ENCODE results near the gene EXOC4.
"Not testable (repeated sequence)": the region's sequence is repeated elsewhere in the genome, so short reads cannot be mapped to it uniquely, and the experiment has no call there.

The EXOC4 gene

GRCh38 chr7:133278975-133279374, 26.1 kb downstream of the EXOC4 start:
- not testable (repeated sequence) for DNase-seq

DNA sequence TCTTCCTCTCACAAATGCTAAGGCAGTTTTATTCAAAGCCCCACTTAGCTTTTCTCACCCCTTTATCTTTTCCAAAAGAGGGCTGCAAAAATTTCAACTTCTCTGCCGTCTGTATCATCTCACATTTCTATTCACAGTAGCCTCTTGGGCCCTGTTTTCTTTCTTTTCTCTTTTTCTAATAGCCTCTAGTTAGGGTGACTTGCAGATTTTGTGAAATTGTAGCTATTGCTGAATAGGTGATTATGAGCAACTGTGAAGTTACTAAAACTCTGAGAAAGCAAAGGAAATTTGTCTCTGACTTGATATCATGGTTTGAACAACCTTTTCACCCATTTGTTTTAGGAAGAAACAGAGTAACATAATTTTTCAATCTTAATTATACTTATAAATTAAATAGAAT, 29.2 kb downstream of the EXOC4 start:
- DNase-seq = no peak

- no peak for DNase-seq
Observed at GRCh38 chr7:133284092-133284491, 31.2 kb downstream of the EXOC4 start.

DNA sequence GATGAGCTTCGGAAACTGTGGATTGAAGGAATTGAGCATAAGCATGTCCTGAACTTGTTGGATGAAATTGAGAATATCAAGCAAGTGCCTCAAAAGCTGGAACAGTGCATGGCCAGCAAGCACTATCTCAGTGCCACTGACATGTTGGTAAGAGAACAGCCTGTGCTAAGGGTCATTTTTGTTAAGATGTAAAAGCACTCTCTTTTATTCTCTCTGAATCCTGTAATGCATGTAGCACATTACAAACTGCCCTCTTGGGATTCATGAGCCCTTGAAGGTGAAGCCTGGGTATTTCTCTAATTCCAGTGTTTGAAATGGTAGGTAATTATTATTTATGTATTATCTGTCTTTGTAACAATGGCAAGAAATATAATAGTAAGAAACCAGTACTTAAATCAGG, 36.1 kb downstream of the EXOC4 start:
- no peak for DNase-seq

DNA sequence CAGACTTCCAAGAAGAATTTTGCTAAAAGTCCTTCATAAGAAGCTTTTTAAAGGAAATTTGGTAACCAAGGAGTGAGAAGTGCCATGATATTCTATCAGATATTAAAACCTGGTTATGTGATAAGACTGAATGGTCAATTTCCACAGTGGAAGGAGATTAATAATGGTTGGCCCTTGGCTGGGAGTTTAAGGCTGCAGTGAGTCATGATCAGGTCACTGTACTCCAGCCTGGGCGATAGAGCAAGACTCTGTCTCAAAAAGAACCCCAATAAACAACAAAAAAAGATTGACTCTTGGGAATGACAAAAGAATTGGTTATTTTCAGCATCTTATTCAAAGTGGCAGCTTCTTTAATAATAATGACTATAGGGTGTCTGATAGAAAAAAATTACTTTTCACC, 37.2 kb downstream of the EXOC4 start:
- no peak for DNase-seq

DNA sequence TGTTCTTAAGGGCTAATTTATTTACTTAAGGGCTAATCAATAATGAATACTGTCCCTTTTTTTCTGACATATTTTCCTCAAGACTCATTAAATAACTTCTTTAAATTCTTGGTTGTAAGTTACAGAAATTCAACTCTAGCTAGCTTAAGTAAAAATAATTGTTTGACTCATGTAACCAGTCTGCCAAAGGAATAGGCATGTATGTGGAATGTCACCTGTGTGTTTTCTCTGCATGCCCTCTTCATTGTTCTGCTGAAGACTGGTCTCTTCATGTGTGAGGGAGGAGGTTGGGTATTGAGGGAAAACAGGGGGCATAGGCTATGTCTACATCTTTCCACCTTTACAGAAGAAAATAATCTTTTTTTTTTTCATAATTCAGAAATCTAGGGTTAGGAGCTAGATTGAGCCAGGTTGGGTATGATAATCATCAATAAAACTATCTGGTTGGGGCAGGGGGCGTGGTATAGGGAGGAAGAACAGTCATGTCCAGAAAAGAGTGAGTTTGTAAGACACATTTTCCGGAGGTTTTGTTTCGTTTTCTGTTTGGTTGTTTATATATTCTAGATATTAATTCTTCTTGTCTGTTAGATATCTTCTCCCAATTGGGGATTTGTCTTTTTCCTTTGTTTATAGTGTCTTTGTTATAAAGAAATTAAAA, 37.9 kb downstream of the EXOC4 start:
- DNase-seq = peak in 1 of 2 donors; percentile 6

DNA sequence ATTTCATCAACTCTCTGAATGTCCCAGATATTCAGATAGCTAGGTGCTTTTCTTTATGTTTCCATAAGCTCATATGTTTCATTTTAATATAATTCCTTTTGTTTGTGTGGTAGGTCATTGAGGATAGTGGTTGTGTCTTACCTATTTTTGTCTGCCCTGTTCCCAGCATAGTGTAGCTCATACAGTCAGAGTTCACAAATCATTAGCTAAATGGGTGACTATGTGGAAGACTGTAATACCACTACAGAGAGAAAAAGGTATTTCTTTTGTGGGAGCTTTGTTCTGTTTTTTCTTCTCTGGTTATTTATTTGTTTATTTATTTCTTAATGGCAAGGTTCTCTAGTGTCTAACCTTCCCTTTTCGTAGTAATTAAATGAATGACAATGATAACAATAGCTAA, 39.8 kb downstream of the EXOC4 start:
- no peak for DNase-seq

GRCh38 chr7:133293384-133294160, 40.7 kb downstream of the EXOC4 start:
- DNase-seq = no peak

- no peak for DNase-seq
Observed at GRCh38 chr7:133294234-133294633, 41.4 kb downstream of the EXOC4 start.

DNA sequence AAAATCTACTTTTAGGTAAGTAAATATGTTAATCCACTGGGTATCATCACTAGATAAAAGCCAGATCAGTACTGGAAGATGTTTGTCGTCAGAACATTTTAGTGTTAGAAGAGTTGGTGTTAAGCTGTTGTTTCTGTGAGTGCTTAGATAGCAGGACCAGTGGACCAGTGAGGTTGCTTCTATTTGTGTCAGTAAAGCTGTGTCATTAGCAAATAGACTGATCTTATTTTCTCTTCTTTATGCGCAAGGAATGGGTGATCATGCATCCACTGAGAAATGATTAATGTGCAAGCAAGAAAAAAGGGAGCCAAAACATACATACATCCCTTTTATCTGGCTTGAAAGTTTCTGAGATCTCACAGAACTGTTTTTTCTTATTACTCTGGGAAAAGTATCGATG, 42.6 kb downstream of the EXOC4 start:
- DNase-seq = no peak

- DNase-seq = no peak
Observed at GRCh38 chr7:133297093-133297492, 44.2 kb downstream of the EXOC4 start.

- no peak for DNase-seq
Observed at GRCh38 chr7:133298080-133298479, 45.2 kb downstream of the EXOC4 start.

DNA sequence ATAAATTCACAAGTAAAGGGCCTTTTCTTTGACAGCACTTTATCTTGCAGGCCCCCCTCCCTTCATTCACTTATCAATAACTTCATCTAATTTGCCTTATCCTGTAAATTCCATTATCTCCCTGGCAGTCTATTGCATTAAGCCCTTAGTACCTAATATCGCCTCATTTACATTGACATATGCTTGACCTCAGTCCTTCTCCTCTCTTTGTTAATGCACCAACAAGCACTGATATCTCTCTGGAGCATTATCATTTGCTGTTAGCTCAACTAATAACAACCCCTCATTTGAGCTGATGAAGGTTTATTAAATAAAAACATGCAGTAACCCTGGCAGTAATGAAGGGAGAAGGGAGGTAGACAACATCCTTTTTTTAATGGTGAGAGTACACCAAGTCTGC, 46.8 kb downstream of the EXOC4 start:
- DNase-seq = no peak

- no peak for DNase-seq
Observed at GRCh38 chr7:133300088-133300487, 47.2 kb downstream of the EXOC4 start.

DNA sequence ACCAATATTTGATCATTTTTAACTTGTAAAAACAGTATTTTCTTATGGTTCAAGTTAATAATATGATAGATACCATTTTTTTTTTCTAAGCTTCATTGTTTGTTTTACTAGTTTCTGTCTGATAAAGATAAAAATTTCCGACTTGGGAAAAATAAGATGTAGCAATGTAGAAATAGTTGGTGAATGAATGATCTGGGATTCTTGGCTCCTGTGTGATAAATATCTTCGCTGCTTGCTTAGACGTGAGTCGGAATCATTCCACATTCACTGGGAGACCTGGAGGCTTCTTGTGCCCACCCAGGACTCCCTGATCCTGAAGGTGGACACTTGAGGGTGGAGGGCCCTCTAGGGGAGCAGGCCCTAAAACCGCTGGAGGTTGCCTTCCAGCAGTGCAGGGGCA, 47.9 kb downstream of the EXOC4 start:
- no peak for DNase-seq

GRCh38 chr7:133301444-133301843, 48.6 kb downstream of the EXOC4 start:
- no peak for DNase-seq

DNA sequence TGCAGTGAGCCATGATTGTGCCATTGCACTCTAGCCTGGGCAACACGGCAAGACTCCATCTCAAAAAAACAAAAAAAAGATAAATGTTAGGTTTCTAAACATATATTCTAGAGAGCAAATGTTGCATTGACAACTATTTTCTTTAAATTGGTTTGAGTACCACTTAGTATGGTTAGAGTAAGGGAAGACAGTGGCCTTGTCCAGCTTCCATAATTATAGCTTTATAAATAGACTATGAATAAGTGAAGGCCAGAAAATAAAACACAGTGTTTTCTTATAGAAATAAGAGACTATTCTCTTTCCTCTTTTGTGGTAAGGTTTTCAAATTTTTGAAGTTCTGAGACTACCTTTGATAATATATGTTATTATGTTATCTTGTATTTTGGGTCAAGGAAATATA, 50.5 kb downstream of the EXOC4 start:
- no peak for DNase-seq

GRCh38 chr7:133303931-133304330, 51.1 kb downstream of the EXOC4 start:
- DNase-seq = no peak

GRCh38 chr7:133309333-133309732, 56.5 kb downstream of the EXOC4 start:
- DNase-seq = no peak

DNA sequence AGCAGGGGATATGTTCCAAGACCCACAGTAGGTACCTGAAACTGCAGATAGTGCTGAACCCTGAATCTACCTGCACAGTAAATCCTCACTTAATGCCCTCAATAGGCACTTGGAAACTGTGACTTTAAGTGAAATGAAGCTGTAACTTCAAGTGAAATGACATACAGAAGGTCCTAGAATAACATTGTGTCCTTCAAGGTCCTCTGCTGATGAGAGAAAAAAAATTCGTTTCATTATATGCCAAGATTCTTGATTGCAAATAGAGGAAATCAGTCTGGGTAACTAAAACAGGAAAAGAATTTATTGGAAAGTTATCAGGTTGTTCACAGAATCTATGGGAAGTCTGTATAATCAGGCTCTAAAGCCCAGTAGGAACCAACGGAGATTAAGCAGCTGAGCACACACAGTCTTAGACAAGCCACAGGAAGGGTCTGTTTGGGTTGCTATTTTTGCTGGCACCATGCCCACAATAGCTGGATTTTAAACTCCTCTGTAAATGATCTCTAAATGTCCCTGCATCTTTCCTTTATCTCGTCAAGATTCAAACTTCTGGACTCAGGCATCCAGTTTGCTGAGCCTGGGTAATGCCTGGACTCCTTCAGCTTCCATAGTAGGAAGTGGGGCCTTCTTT, 57.5 kb downstream of the EXOC4 start:
- no peak for DNase-seq

DNA sequence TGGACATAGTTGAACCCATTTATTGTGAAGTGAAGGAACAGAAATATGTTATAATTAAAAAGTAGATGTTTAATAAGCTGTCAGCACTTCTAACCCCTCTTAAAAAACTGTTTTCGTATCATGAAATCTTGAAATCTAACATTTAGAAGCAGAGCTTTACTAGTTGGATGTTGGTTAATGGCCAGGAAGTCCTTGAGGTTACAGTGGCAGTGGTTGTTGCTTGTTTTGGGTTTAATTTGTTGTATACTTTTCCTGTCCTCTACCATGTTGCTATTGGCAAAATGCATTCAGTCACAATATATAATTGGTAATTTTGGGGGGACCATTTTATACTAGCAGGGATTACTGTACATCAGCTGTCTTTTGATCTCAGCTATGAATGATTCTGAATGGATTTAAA, 60.7 kb downstream of the EXOC4 start:
- DNase-seq = peak in 1 of 2 donors; percentile 6

GRCh38 chr7:133314084-133314483, 61.2 kb downstream of the EXOC4 start:
- DNase-seq = no peak

GRCh38 chr7:133315332-133316040, 62.6 kb downstream of the EXOC4 start:
- DNase-seq = no peak

- DNase-seq = no peak
Observed at GRCh38 chr7:133319842-133320241, 67.0 kb downstream of the EXOC4 start.
